SK-N-MC (cell line): Measurements from ENCODE around the gene NPLOC4.

Experiments
- EZH2 ChIP-seq: fragments of 200-600 bp; sonication (generic); IDR thresholded peaks from one replicate; pipeline ENCODE4 v1.6.1; 2017; ENCODE audit warnings: antibody characterized with exemption
- FOXP2 ChIP-seq: optimal IDR thresholded peaks from 2 replicates; pipeline ENCODE3; 2011; ENCODE audit warnings: mild to moderate bottlenecking, moderate library complexity; ENCODE audit not compliant: insufficient read depth; ENCODE audit errors: extremely low read length, control extremely low read depth
- POLR2AphosphoS5 ChIP-seq: IDR thresholded peaks from 2 replicates; pipeline ENCODE4 v1.6.1; 2012; ENCODE audit warnings: mild to moderate bottlenecking, low read depth, low read length, borderline replicate concordance

GRCh38 chr17:81665205-81666091 lies 28.5 kb upstream of the NPLOC4 start:
- no peak for TF ChIP-seq POLR2AphosphoS5
- no peak for TF ChIP-seq EZH2
- TF ChIP-seq FOXP2, result no peak
